ENCODE measurements around the gene DNAH6. TPM values are rescaled to one million over a fixed set of nuclear protein-coding genes. Genes with fewer than 3 reads are reported as not detected.

Gene DNAH6
- total RNA-seq, 1 experiment from 2014 or later = 0.26 TPM

GRCh38 chr2:84854850-84855249 is 338.6 kb downstream of the DNAH6 start:
- Histone ChIP-seq H3K56ac (ENCODE audit: insufficient read length, low read depth, low read length) (no peak overlapping the region), H2AFZ (ENCODE audit: low read length) (no peak overlapping the region), H2BK5ac (ENCODE audit: insufficient read length, low read length) (no peak overlapping the region), H3K4ac (ENCODE audit: low read depth, low read length) (no peak overlapping the region), H3K79me2 (ENCODE audit: insufficient read depth, low read length) (no peaks in the 10 kb centered on the region), H4K8ac (replicated peaks; ENCODE audit: insufficient read length, low read depth, low read length) (no peak overlapping the region), H2BK120ac (ENCODE audit: low read depth, low read length, poor library complexity, severe bottlenecking) (no peak overlapping the region), H2BK20ac (ENCODE audit: low read depth, low read length, poor library complexity, severe bottlenecking) (no peak overlapping the region), H3K18ac (ENCODE audit: insufficient read length, low read depth, low read length) (no peak overlapping the region), H4K5ac (ENCODE audit: insufficient read length, low read depth, low read length) (no peak overlapping the region), H4K91ac (ENCODE audit: insufficient read length, low read depth, low read length) (no peak overlapping the region), H3K9ac (ENCODE audit: extremely low read depth, insufficient read length, low read length) (no peak overlapping the region), H3K4me2 (ENCODE audit: insufficient read depth, insufficient read length, low read length) (no peak overlapping the region), H3K27ac (ENCODE audit: insufficient read length, low read depth, low read length) (no peak overlapping the region), H2BK15ac (ENCODE audit: low read depth, low read length) (no peak overlapping the region), H3T11ph (ENCODE audit: low read length) (no peak overlapping the region), H2BK12ac (ENCODE audit: insufficient read length, low read depth, low read length) (no peak overlapping the region), H4K20me1 (ENCODE audit: control insufficient read depth, insufficient read depth, insufficient read length) (no peaks in the 10 kb centered on the region), H3K9me3 (ENCODE audit: control insufficient read depth, low read depth, low read length) (no peaks in the 10 kb centered on the region), H3K23me2 (ENCODE audit: insufficient read length, low read depth, low read length, poor library complexity, severe bottlenecking) (no peaks in the 10 kb centered on the region), H3K23ac (ENCODE audit: insufficient read length, low read depth, low read length) (no peak overlapping the region), H3K14ac (ENCODE audit: insufficient read depth, low read length) (no peak overlapping the region), H3K79me1 (ENCODE audit: insufficient read depth, low read depth, low read length, poor library complexity, severe bottlenecking) (no peaks in the 10 kb centered on the region), H3K4me1 (ENCODE audit: insufficient read depth, low read length) (peaks cover 5% of the 10 kb centered on the region; the same call in 1 of the 2 replicates), H2AK5ac (ENCODE audit: insufficient read length, low read length) (no peak overlapping the region), H3K27me3 (ENCODE audit: insufficient read depth, low read length) (peaks cover 12% of the 10 kb centered on the region; the same call in 1 of the 2 replicates)
- H3K27me3 Mint-ChIP-seq (ENCODE audit: low read depth) = peaks cover 96% of the 10 kb centered on the region
- peaks cover 11 to 12% of the 10 kb centered on the region in 2 experiments for H3K9me3 Mint-ChIP-seq
- TF ChIP-seq, protein P1, sequence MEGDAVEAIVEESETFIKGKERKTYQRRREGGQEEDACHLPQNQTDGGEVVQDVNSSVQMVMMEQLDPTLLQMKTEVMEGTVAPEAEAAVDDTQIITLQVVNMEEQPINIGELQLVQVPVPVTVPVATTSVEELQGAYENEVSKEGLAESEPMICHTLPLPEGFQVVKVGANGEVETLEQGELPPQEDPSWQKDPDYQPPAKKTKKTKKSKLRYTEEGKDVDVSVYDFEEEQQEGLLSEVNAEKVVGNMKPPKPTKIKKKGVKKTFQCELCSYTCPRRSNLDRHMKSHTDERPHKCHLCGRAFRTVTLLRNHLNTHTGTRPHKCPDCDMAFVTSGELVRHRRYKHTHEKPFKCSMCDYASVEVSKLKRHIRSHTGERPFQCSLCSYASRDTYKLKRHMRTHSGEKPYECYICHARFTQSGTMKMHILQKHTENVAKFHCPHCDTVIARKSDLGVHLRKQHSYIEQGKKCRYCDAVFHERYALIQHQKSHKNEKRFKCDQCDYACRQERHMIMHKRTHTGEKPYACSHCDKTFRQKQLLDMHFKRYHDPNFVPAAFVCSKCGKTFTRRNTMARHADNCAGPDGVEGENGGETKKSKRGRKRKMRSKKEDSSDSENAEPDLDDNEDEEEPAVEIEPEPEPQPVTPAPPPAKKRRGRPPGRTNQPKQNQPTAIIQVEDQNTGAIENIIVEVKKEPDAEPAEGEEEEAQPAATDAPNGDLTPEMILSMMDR (conservative IDR thresholded peaks at IDR 0.05) = no peak
- H3K27ac Mint-ChIP-seq = no peak overlapping the region
- H3K4me3 Mint-ChIP-seq = no peak overlapping the region
- peaks cover 20 to 22% of the 10 kb centered on the region in 2 experiments for H3K4me1 Mint-ChIP-seq
- DNase-seq = no peak
- H3K36me3 Mint-ChIP-seq (ENCODE audit: insufficient read depth in 1 of 3, low read depth in 3 of 3) = peaks cover 0 to 6% (median 2%) of the 10 kb centered on the region in 3 experiments; a peak in 5 of 7 replicates
- no CpG with 5 or more reads among the region's 4 CpGs for WGBS (ENCODE audit: extremely low coverage, insufficient read length, low lambda C conversion rate)
